SHP77 treated with DMSO at 0.1 percent for 48 hours (cell line): ENCODE results near the gene CAB39L.
A peak's percentile ranks its signal among the peaks of the same experiment; 100 is the strongest.
"Not testable (repeated sequence)": the region's sequence is repeated elsewhere in the genome, so short reads cannot be mapped to it uniquely, and the experiment has no call there.

ENCODE experiments used
- DNase-seq: peaks from one replicate; lab custom pipeline; 2025; lab: John Stamatoyannopoulos, UW

CAB39L gene

DNA sequence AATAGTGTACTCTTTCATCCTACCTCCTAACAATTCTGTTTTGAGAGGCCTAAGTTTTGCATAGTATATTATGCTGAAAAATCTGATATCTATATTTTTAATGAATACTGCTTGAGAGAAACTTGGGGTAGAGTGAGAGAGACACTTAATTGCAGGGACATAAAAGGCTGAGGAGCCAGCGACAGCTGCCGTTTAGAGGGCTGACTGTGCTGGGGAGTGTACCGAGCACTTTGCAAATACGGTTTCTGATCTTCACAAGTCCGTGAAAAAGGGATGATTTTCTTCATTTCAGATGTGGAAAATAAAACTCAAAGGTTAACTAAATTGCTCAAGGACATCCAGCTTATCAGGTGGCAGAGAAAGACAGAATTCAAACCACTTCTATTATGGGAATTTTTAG lies 97.4 kb downstream of the CAB39L start:
- DNase-seq = no peak

DNA sequence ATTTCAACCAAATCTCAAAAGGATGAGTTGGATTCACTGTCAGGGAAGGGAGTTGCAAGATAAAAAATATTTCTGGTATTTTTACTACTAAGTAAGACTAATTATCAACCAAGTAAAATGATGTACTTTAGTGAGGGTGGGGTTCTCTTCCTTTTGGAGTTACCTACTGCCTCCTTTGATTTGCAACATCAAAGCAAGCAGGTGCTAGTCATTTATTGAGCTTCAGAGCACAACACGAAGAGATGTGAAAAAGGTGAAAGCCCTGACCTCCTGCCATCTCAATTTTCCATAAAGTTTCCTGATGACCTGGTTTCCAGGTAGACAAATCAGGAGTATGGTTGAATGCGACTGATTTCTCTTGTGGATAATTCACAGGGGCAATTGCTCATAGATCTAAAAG lies 100.1 kb downstream of the CAB39L start:
- DNase-seq = no peak

DNA sequence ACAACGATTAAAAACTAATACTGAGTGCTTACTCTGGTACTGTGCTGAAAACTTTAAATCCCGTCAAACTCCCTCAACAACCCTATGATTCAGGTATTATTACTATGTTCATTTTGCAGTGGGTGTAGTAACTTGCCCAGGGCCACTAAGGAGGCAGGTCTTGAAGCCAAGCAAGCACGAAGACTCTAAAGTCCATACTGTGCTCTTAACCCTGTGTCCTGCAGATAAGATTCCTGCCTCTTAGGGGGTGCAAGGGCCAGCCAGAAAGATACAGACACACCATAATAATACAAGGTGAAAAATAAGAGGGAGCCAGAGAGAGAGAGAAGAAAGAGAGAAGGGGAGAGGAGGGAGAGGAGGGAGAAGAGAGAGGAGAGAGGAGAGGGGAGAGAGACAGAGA lies 100.6 kb downstream of the CAB39L start:
- no peak for DNase-seq

DNA sequence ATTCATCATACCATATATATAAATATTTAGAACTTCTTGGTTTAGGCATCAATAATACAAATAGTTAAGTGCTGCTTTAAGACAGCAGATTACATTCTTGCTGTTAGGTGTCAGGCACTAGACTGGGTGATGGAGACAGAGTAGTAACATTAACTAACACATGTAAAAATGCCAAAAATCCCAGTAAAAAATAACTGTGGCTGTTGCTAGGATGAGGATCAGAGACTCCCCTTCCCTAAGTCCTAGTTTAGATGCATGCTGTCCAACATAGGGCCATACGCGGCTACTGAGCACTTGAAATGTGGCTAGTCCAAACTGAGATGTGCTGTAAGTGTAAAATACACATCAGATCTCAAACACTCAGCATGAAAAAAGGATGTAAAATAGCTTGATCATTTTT lies 101.4 kb downstream of the CAB39L start:
- DNase-seq = no peak

DNA sequence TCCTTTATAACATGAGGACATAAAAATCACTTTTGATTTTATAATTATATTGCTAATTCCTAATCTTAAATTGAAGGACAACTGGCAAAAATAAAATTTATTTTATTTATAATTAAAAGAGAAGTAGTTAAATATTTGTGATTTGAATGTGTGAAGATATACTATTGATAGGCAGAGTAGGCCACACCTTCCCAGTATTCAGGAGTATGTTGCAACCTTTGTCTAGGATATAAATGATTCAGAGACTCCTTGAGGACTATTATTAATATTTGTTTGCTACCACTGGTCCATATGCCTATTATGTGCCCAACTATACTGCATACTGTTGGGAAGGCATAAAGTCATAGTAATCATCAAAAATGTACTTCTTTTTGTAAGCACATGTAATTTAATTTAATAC lies 101.9 kb downstream of the CAB39L start:
- DNase-seq = no peak

DNA sequence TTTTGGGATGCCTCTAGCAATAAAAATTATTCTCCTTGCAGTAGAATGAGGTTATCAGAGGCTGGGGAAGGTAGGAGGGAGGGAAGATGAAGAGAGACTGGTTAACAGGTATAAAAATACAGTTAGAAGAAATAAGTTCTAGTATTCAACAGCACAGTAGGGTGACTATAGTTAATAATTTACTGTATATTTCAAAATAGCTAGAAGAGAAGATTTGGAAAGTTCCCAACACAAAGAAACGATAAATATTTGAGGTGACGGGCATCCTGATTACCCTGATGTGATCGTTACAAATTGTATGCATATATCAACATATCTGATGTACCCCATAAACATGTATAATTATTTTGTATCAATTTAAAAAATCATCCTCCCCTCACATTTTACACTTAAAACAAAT lies 102.3 kb downstream of the CAB39L start:
- DNase-seq = no peak

DNA sequence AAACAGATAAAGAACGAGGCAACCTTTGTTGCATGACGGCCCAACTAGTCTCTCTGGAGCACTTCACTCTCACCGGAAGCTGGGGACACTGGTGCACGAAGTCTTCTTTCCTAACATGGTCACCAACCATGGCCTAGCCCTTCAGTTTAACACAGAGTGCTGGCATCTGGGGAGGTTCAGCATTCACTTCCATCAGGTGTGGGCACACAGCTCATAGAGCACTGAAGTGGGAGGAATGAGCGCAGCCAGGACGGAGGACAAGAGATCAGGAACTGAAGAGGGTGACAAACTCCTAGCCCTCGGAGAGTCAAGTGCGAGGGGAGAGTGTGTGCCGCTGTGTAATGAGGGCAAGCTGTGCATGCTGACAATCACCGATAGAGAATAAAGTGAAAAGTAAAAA lies 103.7 kb downstream of the CAB39L start:
- DNase-seq = no peak

DNA sequence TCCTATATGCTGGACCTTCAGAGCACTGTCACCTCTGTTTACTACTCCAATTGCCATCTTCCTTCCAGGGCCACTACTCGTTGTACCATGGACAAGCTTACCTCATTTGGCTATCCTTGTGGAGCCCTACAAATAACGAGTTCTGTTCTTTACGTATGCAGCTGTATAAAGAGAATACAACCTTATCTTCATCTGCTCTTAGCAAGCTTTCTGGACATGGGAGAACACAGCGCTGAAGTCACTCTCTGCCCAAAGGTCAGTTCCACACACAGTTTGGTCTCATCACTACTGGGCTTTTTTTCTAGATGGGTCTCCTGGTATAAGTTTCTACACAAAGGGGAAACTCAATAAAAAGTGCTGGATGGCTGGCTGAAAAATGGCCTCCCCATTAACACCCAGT lies 107.2 kb downstream of the CAB39L start:
- DNase-seq = no peak

DNA sequence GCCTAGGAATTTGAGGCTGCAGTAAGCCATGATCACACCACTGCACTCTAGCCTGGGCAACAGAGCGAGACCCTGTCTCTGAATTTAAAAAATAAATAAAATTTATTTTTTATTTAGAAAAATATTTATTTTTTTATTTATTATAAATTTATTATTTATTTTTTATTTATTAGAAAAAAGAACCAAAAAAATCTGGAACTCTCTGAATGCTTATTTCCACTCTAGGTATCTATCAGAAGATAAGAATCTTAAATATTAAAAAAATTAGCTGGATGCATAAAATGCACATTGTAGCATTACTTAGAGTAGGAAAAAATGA lies 113.4 kb downstream of the CAB39L start:
- no peak for DNase-seq

DNA sequence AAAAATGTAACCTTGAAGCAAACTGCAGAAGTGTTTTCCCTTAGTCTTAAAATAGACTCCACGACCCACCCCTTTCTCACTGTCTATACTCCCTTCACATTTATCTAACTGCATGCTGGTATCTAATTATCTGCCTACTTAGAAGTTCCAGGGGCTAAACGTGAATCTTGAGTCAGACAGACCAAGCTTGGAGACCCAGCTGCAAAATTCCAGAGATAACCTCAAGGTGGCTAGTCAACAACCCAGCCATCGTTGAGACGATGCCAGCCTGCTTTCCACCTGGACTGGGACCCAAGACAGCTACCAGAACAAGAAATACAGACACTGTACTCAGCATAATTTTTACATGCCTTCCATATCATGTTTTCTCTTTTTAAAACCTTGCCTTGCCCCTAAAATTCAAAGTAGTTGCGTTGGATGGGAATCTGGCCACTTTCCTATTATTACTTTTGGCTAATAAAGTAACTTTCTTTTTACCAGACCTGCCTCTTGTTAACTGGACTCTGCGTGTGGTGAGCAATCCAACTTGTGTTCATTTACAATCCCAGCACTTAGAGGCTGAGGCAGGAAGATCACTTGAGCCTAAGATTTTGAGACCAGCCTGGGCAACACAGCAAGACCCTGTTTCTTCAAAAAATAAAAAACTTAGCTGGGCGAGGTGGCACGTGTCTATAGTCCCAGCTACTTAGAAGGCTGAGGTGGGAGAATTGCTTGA lies 113.9 kb downstream of the CAB39L start:
- no peak for DNase-seq

DNA sequence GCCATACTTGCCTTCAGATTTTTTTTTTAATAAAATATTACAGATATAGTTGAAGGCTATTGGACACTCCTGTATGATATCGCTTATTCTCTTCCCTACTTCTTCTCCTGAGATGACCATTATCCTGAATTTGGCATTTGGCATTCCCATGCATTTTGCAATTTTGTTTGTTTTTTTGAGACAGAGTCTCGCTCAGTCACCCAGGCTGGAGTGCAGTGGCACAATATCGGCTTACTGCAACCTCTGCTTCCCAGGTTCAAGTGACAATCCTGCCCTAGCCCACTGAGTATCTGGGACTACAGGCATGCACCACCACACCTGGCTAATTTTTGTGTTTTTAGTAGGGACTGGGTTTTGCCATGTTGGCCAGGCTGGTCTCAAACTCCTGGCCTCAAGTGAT lies 116.7 kb downstream of the CAB39L start:
- DNase-seq = not testable (repeated sequence)

DNA sequence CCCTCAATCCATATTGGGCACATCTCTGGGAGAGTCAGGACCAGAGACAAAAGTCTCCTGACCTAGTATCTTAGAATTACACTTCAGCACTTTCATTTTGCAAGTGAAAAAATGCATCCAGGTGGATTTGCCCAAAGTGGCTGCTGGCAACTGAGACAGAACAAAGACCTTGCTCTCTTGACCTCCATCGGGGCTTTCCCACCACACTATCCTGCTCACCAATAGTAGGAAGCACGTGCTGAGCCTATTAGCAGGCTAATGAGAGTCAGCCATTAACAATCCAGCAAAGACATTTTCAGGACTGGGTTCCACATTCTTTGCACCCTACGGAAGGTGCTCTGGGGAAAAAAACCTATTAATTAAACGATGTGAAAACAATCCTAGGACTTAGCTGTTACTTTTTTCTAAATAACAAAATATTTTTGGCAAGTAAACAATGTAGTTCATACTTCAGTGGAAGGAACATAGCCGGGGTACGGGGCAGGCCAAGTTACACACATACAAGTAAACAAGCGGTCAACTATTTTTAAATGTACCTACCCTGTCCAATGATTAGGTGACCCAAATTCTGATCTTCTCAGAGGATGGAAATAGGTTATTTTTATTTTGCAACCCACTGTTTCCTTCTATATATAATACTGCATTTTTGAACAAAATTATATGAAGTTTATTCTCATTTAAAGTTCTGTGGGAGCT lies 117.5 kb downstream of the CAB39L start:
- DNase-seq = no peak

DNA sequence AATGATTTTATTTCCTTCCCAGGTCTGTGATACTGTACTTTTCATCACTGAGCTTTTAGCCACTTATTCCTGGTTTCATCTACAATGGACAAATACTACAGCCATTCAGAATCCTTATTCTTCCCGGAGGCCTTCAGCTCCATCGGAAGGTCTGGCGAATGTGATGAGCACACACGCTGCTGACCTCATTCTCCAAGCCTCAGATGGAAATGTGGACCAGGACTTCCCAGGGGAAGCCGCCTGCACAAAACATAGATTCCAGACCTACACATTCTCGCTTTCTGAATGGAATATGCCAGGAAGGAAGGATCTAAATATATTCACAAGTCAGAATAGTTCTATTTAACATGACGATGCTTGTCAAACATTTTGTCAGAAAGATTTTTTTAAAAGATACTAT lies 120.5 kb downstream of the CAB39L start:
- DNase-seq = no peak

DNA sequence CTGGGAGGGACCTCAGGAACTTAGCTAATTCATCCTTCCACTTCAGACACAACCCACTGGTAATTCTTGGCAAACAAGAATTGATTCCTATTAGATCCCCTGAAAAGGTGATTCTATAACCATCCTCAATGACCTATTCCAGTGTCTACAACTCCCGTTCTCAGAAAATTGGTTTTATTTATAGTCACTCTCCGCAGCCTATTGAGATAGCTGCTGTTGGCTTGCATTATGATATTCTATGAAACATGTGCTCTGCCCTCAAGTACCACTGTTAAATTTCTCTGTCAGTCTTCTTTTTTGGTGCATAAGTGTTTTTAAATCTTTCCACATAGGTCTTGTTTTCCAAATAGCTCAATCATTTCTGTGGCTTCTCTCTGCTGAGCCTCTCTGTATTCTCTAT lies 121.2 kb downstream of the CAB39L start:
- DNase-seq = no peak

DNA sequence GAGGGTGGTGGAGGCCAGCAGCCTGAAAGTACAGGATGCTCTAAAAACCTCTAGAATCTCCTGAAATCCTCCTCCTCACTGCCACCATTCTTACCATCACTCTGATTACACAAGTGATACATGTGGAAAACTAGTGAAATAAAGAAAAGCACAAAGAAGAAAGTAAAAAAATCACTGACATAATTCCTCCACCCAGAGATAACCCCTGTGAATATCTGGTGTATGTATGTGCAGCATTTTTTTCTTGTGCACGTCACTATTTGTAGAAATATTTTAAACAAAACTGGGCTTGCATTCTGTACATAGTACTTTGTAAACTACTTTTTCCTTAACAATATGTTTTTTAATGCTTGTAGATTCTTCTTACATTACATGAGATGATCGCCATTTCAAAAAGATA lies 122.9 kb downstream of the CAB39L start:
- no peak for DNase-seq

DNA sequence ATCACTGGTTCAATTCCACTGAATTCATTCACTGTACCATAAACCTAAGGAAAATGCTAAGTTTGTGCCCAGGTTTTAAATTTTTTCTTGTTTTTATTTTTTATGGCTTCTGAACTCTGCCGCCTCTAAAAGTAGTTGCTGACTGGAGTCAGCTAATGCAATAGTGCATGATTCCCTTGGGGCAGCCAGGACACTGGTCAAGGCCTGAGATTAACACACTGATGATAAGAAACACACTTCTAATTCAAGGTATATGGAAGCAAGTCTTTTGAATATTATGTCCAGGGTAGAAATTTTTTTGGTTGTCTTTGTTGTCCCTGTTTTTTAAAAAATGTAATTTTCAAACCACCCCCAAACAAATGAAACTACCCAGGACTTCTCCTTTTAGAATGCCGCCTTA lies 123.9 kb downstream of the CAB39L start:
- no peak for DNase-seq

DNA sequence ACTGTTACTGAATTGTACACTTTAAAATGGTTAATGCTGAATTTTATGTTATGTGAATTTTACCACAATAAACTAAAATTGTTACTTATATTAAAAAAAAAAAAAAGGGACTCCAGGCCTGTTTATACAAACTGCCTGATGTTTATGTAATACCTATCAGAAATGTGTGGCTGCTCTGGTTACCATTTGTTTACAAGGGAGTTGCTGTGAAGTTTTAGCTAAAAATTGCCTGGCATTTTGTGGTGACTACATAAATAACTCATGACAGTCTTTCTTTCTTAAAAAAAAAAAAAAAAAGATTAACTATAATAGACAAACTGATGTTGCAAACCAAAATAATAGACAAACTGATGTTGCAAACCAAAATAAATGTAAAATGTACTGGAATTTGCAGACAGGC lies 124.3 kb downstream of the CAB39L start:
- no peak for DNase-seq

DNA sequence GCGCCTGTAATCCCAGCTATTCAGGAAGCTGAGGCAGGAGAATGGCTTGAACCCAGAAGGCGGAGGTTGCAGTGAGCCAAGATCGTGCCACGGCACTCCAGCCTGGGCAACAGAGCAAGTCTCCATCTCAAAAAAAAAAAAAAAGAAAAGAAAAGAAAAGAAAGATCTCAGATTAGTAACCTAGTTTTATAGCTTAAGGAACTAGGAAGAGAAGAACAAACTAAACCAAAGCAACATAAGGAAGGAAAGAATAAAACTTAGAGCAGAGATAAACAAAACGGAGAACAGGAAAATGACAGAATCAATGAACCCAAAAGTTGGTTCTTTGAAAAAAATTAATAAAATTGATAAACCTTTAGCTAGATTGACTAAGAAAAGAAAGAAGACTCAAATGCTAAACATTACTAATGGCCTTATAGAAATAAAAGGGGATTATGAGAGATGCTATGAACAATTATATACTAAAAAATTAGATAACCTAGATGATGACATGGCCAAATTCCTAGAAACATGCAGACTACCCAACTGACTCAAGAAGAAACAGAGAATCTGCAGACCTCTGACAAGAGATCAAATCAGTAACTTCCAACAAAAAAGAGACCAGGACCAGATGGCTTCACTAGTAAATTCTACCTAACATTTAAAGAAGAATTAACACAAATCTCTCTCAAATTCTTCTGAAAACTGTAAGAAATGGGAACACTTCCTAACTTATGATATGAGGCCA lies 127.9 kb downstream of the CAB39L start:
- no peak for DNase-seq

DNA sequence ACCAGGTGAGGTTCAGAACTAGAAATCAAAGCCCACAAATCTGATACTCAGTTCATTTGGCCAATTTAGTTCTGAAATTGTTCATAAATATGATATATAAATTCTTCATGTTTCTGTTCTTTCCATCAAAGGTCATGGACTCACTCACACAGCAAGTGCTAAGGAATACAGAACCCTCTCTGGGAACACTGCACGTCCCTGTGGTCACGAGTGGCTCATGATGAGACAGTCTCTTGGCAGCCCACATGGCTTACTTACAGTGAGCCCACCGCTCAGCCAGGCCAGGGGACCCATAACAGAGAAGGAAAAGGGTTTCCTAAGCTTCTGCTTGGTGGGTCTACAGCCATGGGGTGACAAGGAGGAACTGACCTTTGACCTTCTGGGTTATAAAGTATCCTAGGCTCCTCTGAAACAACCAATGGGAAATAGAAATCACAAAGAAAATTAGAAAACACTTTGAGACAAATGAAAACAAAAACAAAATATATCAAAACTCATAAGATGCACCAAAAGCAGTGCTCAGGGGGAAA lies 128.8 kb downstream of the CAB39L start:
- no peak for DNase-seq

DNA sequence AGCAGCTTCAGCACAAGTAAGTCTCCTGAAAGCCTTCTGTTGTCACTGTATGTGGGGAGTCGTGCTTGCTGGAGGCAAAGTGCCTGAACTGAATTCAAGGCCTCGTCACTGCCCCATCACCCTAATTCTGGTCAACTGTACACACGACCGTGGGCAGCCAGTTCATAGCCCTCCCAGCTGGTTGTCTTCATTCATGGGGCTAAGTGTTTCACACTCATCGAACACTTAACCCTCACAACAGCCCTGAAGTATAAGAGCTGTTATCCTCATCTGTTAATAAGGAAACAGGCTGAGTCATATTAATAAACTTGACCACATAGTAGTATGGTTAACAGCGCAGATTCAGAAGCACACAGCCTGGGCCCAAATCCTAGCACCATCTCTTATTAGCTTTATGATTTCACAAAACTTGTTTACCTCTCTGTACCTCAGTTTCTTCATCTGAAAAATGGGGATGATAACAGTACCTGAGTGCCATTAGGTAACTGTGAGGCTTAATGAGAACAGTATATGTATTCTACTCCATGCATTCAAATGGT lies 129.5 kb downstream of the CAB39L start:
- no peak for DNase-seq

DNA sequence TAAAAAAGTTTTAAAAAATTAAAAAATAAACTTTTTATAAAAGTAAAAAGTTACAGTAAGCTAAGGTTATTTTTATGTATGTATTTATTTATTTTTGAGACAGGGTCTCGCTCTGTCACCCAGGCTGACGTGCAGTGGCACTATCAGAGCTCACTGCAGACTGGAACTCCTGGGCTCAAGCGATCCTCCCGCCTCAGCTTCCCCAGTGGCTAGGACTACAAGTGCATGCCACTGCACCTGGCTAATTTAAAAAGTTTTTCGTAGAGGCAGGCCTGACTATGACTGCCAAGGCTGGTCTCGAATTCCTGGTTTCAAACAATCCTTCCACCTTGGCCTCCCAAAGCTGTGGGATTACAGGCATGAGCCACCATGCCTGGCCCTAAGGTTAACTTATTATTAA lies 132.0 kb downstream of the CAB39L start:
- no peak for DNase-seq

DNA sequence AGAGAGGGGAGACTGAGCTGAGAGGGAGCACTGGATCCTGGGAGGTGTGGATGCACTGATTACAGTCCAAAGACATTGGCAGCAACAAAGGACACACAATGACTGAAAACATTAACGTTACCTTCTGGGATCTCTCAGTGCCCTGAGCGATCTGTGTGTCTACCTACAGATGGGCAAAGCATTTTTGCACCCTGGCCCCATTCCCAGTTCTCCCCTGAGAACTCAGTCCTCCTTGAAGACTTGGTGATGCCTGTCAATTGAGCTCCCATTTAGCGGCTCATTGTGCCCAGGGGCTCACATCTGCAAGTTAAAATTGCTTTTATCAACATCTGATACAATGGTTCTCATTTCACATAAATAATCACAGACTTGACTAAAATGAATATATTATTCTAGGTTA lies 133.6 kb downstream of the CAB39L start:
- no peak for DNase-seq

DNA sequence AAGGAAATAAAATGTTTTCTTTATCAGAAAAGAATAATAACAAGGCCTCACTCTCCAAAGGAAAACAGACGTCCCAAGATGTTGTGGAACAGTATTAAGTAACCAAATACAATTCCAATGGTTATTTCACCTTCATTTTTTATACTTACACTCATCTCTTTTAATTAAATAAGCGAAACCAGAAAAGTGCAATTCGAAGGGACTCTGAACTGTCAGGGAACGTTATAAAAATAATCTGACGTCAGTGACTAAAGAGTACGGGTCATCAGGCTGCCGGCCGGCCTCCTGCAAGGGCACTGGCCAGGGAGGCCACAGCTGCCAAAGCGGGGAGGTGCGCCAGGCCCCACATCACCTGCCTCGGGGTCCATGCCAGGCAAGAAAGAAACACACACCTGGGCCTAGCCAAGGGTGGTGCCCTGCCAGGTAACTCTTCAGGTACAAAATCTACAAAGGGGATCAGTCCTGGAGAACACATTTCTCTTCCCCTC lies 134.9 kb downstream of the CAB39L start:
- peak; percentile 23 for DNase-seq
